CD14-positive monocyte (primary cell): ENCODE data around the gene TTLL11. TPM values are rescaled to one million over a fixed set of nuclear protein-coding genes. Genes with fewer than 3 reads are reported as not detected.

Source experiments
- DNase-seq, 3 donors: peaks; one replicate each; pipeline ENCODE4 v3.0.0-alpha.2; 2011 to 2022
- H2AFZ ChIP-seq: 2 replicates; pipeline ENCODE4 v1.6.0; 2012; ENCODE audit warnings: mild to moderate bottlenecking, low read depth, low read length, inconsistent platforms; ENCODE audit not compliant: insufficient read depth, poor library complexity, severe bottlenecking
- H3K27ac ChIP-seq, 2 donors: 1 replicate in 1 of 2; 2 replicates in 1 of 2; pipeline ENCODE4 v1.5.1; 2012 to 2013; ENCODE audit warnings: low read length in 2 of 2, control low read depth in 1 of 2, inconsistent platforms in 1 of 2, low read depth in 1 of 2, mild to moderate bottlenecking in 1 of 2
- H3K27me3 ChIP-seq, 2 donors: one replicate each; pipeline versions ENCODE4 v1.6.0 to v1.6.1; 2011 to 2013; ENCODE audit warnings: low read length in 2 of 2; ENCODE audit not compliant: control insufficient read depth in 2 of 2, insufficient read depth in 2 of 2
- H3K36me3 ChIP-seq, 2 donors: replicated peaks in 1 of 2; 1 replicate in 1 of 2; 2 replicates in 1 of 2; pipeline versions ENCODE4 v1.5.1 to v1.6.1; 2012 to 2013; ENCODE audit warnings: low read length in 2 of 2, control low read depth in 1 of 2, inconsistent platforms in 1 of 2, mild to moderate bottlenecking in 1 of 2; ENCODE audit not compliant: insufficient read depth in 2 of 2, control insufficient read depth in 1 of 2
- H3K4me1 ChIP-seq, 2 donors: 1 replicate in 1 of 2; 2 replicates in 1 of 2; pipeline versions ENCODE4 v1.5.1 to v1.6.1; 2012 to 2013; ENCODE audit warnings: low read length in 2 of 2, control low read depth in 1 of 2, inconsistent platforms in 1 of 2, mild to moderate bottlenecking in 1 of 2, moderate library complexity in 1 of 2; ENCODE audit not compliant: insufficient read depth in 2 of 2, control insufficient read depth in 1 of 2
- H3K4me2 ChIP-seq: replicated peaks from 2 replicates; pipeline ENCODE3; 2012; ENCODE audit warnings: low read length, moderate library complexity, mild to moderate bottlenecking; ENCODE audit not compliant: poor library complexity, severe bottlenecking; ENCODE audit errors: extremely low read depth
- H3K4me3 ChIP-seq, 3 experiments: fragments of 200-600 bp in 1 of 3; sonication (generic) in 1 of 3; replicated peaks in 1 of 3; 1 replicate in 2 of 3; 2 replicates in 1 of 3; pipeline ENCODE4 v1.5.1; 2011 to 2013; ENCODE audit warnings: low read length in 3 of 3, mild to moderate bottlenecking in 3 of 3, control low read depth in 2 of 3, low read depth in 2 of 3, inconsistent platforms in 1 of 3, moderate library complexity in 1 of 3
- H3K79me2 ChIP-seq: 2 replicates; pipeline ENCODE4 v1.6.0; 2012; ENCODE audit warnings: mild to moderate bottlenecking, control low read depth, inconsistent platforms, low read length, moderate library complexity; ENCODE audit not compliant: insufficient read depth
- H3K9ac ChIP-seq: 2 replicates; pipeline ENCODE4 v1.6.0; 2017; ENCODE audit warnings: low read length, mild to moderate bottlenecking; ENCODE audit not compliant: insufficient read depth, poor library complexity, severe bottlenecking
- H3K9me3 ChIP-seq, 2 donors: replicated peaks in 1 of 2; 1 replicate in 1 of 2; 2 replicates in 1 of 2; pipeline versions ENCODE4 v1.5.1 to v1.6.1; 2012 to 2013; ENCODE audit warnings: low read length in 2 of 2, control low read depth in 1 of 2; ENCODE audit not compliant: control insufficient read depth in 1 of 2, insufficient read depth in 1 of 2
- H4K20me1 ChIP-seq: 2 replicates; pipeline ENCODE4 v1.6.0; 2012; ENCODE audit warnings: mild to moderate bottlenecking, low read length, control low read depth, moderate library complexity; ENCODE audit not compliant: insufficient read depth
- H3K27ac Mint-ChIP-seq, 7 donors: one replicate each; pipeline ENCODE4 v1.8.0; 2020; ENCODE audit warnings: mild to moderate bottlenecking in 7 of 7, mixed read lengths in 7 of 7, moderate library complexity in 6 of 7, inconsistent platforms in 2 of 7
- H3K27me3 Mint-ChIP-seq, 3 donors: one replicate each; pipeline ENCODE4 v1.8.0; 2021 to 2022; ENCODE audit warnings: low read depth in 3 of 3, mild to moderate bottlenecking in 3 of 3, mixed read lengths in 3 of 3, moderate library complexity in 3 of 3, inconsistent platforms in 1 of 3
- H3K36me3 Mint-ChIP-seq, 2 donors: one replicate each; pipeline ENCODE4 v1.8.0; 2020; ENCODE audit warnings: mixed read lengths in 2 of 2, inconsistent platforms in 1 of 2, mild to moderate bottlenecking in 1 of 2
- H3K4me1 Mint-ChIP-seq: one replicate; pipeline ENCODE4 v1.8.0; 2020; ENCODE audit warnings: mild to moderate bottlenecking, mixed read lengths
- H3K4me3 Mint-ChIP-seq, 2 donors: one replicate each; pipeline ENCODE4 v1.8.0; 2020; ENCODE audit warnings: mild to moderate bottlenecking in 2 of 2, mixed read lengths in 2 of 2, moderate library complexity in 1 of 2
- H3K9me3 Mint-ChIP-seq, 7 donors: one replicate each; pipeline ENCODE4 v1.8.0; 2020 to 2022; ENCODE audit warnings: mixed read lengths in 7 of 7, mild to moderate bottlenecking in 6 of 7, moderate library complexity in 6 of 7, inconsistent platforms in 2 of 7
- CTCF ChIP-seq: fragments of 200-600 bp; IDR thresholded peaks from one replicate; pipeline ENCODE4 v1.8.0; 2022; ENCODE audit warnings: antibody characterized with exemption, mild to moderate bottlenecking
- WGBS: methylation state at CpG from one replicate; pipeline ENCODE4 v1.1.5; 2013; ENCODE audit warnings: missing lambda C conversion rate; ENCODE audit not compliant: insufficient coverage; 5-methylcytosine and 5-hydroxymethylcytosine counted together
- intact Hi-C, 2 donors: fragments of 100-400 bp; cut with micrococcal nuclease; formaldehyde crosslinking; loops; one replicate each; pipeline versions ENCODE4 v1.15.0 to v1.15.1; 2023
- polyA plus RNA-seq, 3 donors: library from polyadenylated mRNA; depleted of rRNA in 1 of 3; unstranded in 2 of 3; stranded (reverse) in 1 of 3; fragments of 300-500 nt in 2 of 3; fragments of >200 nt in 1 of 3; fragmentation: Illumina TruSeq in 2 of 3; gene quantifications; 1 replicate in 2 of 3; 2 replicates in 1 of 3; pipeline ENCODE4 v1.2.3, GENCODE V29; 2012 to 2021

TTLL11 gene
- polyA plus RNA-seq, 3 donors = 2.9 to 3.5 (median 3.1) TPM

- Mint-ChIP-seq H3K27ac (peak overlapping the region in 1 of 7 donors; percentile 7), H3K4me1 (no peaks in the 10 kb centered on the region), H3K4me3 (no peak overlapping the region), H3K9me3 (peaks cover 0 to 11% (median 5%) of the 10 kb centered on the region in 7 donors), H3K27me3 (peaks cover 2 to 12% (median 6%) of the 10 kb centered on the region in 3 donors), H3K36me3 (no peaks in the 10 kb centered on the region)
- H4K20me1 ChIP-seq = no peaks in the 10 kb centered on the region
- WGBS = 84% methylated on average over 11 of the region's 12 CpGs
- H3K9me3 ChIP-seq = peaks cover 0 to 9% of the 10 kb centered on the region in 2 donors
- no peak overlapping the region for H3K9ac ChIP-seq
- no peaks in the 10 kb centered on the region for H3K4me1 ChIP-seq
- H2AFZ ChIP-seq = no peak overlapping the region
- intact Hi-C loops = no loop called here
- no peaks in the 10 kb centered on the region for H3K36me3 ChIP-seq
- H3K27me3 ChIP-seq = no peaks in the 10 kb centered on the region
- no peak overlapping the region for H3K4me2 ChIP-seq
- no peak overlapping the region for H3K4me3 ChIP-seq
- no peaks in the 10 kb centered on the region for H3K79me2 ChIP-seq
- no peak overlapping the region for H3K27ac ChIP-seq
- DNase-seq = no peak
- no peak for TF ChIP-seq CTCF
Observed at GRCh38 chr9:122115176-122116035, 22.3 kb upstream of the TTLL11 start.

GRCh38 chr9:122113574-122113973, 20.5 kb upstream of the TTLL11 start:
- Mint-ChIP-seq H3K36me3 (no peaks in the 10 kb centered on the region), H3K4me1 (no peaks in the 10 kb centered on the region), H3K4me3 (no peak overlapping the region), H3K9me3 (peaks cover 0 to 12% (median 5%) of the 10 kb centered on the region in 7 donors), H3K27ac (no peak overlapping the region), H3K27me3 (peaks cover 2 to 9% (median 7%) of the 10 kb centered on the region in 3 donors)
- DNase-seq = no peak
- Histone ChIP-seq H3K4me1 (no peaks in the 10 kb centered on the region), H3K4me3 (no peak overlapping the region), H3K4me2 (no peak overlapping the region), H3K27me3 (no peaks in the 10 kb centered on the region), H3K9me3 (peaks cover 0 to 9% of the 10 kb centered on the region in 2 donors), H3K36me3 (no peaks in the 10 kb centered on the region), H2AFZ (no peak overlapping the region), H3K79me2 (no peaks in the 10 kb centered on the region), H3K27ac (no peak overlapping the region), H3K9ac (no peak overlapping the region), H4K20me1 (no peaks in the 10 kb centered on the region)
- no peak for TF ChIP-seq CTCF
- no CpG with 5 or more reads among the region's 5 CpGs for WGBS
- intact Hi-C loops = no loop called here
